ENCODE results near the gene DOCK11. TPM values are rescaled to one million over a fixed set of nuclear protein-coding genes. Genes with fewer than 3 reads are reported as not detected.

DOCK11 gene
- total and polyA plus RNA-seq, 2 donors from 2014 or later: 11.4 to 49.5 TPM

DNA sequence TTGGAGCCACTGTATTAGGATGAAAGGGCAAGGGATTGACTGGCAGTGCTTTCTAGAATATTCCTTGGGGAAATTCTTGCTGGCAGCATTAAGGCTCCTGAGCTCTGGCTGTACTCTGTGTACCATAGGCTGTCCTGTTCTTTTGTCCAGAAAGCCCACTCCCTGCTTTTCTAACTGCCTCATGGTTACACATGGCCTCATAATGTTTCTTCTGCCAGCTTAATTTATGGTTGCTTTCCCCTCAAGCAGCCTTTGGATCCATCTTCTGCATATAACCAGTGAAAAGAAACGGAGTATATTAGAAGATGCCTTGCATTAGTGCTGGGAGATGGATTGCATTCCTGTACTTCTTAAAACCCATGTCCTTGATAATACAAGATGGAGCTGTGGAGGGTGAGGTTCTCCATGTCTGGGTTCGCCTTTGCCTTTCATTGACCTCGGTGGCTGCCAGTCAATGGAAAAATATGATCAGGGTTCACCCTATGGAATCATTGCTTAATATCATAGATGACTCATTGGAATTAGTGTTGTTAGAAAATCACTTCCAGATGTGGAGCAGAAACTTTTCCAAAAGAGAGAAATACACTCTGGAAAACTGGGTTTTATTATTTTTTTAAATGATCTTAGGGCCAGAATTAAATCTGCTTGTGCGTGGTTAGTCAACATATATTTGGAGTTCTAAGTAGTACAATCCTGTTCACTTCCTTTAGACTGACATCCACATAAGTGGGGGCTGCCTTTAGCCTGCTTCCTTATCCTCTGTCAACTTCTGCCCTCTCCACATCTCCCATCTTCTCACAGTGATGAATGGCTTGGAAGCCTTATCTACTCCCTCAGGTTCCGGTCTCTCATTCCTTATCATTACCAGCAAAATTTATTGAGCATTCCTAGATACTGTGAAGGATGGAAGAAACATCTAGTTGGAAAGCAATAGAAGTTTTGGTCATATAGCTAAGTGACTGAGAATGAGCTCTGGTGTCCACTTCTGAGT is 24.9 kb downstream of the DOCK11 start:
- no peaks in the 10 kb centered on the region for H3K4me1 ChIP-seq (ENCODE audit: control insufficient read depth in 2 of 3, insufficient read depth in 2 of 3, low read depth in 1 of 3, low read length in 3 of 3)
- H3K9me3 ChIP-seq (ENCODE audit: control insufficient read depth in 2 of 3, insufficient read depth in 1 of 3, low read length in 3 of 3): no peaks in the 10 kb centered on the region
- TF ChIP-seq, protein P1, sequence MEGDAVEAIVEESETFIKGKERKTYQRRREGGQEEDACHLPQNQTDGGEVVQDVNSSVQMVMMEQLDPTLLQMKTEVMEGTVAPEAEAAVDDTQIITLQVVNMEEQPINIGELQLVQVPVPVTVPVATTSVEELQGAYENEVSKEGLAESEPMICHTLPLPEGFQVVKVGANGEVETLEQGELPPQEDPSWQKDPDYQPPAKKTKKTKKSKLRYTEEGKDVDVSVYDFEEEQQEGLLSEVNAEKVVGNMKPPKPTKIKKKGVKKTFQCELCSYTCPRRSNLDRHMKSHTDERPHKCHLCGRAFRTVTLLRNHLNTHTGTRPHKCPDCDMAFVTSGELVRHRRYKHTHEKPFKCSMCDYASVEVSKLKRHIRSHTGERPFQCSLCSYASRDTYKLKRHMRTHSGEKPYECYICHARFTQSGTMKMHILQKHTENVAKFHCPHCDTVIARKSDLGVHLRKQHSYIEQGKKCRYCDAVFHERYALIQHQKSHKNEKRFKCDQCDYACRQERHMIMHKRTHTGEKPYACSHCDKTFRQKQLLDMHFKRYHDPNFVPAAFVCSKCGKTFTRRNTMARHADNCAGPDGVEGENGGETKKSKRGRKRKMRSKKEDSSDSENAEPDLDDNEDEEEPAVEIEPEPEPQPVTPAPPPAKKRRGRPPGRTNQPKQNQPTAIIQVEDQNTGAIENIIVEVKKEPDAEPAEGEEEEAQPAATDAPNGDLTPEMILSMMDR (IDR thresholded peaks at IDR 0.05; ENCODE audit: borderline replicate concordance, extremely low read depth, insufficient read depth): no peak
- FAIRE-seq (no peak), DNase-seq (no peak)
- intact Hi-C loops (cut with DNase I): no loop called here
- no peak overlapping the region for H3K27ac ChIP-seq (ENCODE audit: low read depth in 2 of 2, low read length in 2 of 2)
- no peaks in the 10 kb centered on the region for H3K27me3 ChIP-seq (ENCODE audit: control insufficient read depth, insufficient read depth, low read length)
- H3K4me3 ChIP-seq (ENCODE audit: low read length in 3 of 3): no peak overlapping the region
- no peak overlapping the region for H3K9ac ChIP-seq (ENCODE audit: low read length in 3 of 3)
- H3K36me3 ChIP-seq (ENCODE audit: control insufficient read depth in 2 of 3, insufficient read depth in 3 of 3, low read length in 3 of 3): no peaks in the 10 kb centered on the region

DNA sequence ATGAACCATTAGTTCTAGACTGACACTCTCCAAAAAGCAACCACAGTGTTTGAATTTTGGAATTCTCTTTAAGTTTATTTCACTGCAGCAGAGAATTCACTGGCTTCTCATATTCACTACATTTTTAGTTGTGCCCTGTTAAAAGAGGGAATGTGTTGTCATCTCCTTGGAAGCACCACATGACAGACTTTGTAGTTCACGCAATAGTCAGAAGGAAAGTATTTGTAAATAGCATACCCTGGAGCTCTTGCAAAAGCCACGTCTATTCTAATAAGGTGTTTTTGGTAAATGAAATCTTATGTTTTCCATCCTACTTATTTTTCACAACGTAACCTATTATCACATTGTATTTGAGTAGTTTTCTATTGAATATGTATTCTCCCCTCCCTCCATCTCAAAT is 25.8 kb downstream of the DOCK11 start:
- no peak overlapping the region for H3K9ac ChIP-seq (ENCODE audit: low read length in 3 of 3)
- H3K9me3 ChIP-seq (ENCODE audit: control insufficient read depth in 2 of 3, insufficient read depth in 1 of 3, low read length in 3 of 3): no peaks in the 10 kb centered on the region
- no peak for DNase-seq
- no peaks in the 10 kb centered on the region for H3K36me3 ChIP-seq (ENCODE audit: control insufficient read depth in 2 of 3, insufficient read depth in 3 of 3, low read length in 3 of 3)
- FAIRE-seq: no peak
- H3K4me1 ChIP-seq (ENCODE audit: control insufficient read depth in 2 of 3, insufficient read depth in 2 of 3, low read depth in 1 of 3, low read length in 3 of 3): no peaks in the 10 kb centered on the region
- H3K4me3 ChIP-seq (ENCODE audit: low read length in 3 of 3): no peak overlapping the region
- TF ChIP-seq, protein P1 (IDR thresholded peaks at IDR 0.05; ENCODE audit: borderline replicate concordance, extremely low read depth, insufficient read depth): no peak
- intact Hi-C loops (cut with DNase I): no loop called here
- H3K27me3 ChIP-seq (ENCODE audit: control insufficient read depth, insufficient read depth, low read length): no peaks in the 10 kb centered on the region
- no peak overlapping the region for H3K27ac ChIP-seq (ENCODE audit: low read depth in 2 of 2, low read length in 2 of 2)

DNA sequence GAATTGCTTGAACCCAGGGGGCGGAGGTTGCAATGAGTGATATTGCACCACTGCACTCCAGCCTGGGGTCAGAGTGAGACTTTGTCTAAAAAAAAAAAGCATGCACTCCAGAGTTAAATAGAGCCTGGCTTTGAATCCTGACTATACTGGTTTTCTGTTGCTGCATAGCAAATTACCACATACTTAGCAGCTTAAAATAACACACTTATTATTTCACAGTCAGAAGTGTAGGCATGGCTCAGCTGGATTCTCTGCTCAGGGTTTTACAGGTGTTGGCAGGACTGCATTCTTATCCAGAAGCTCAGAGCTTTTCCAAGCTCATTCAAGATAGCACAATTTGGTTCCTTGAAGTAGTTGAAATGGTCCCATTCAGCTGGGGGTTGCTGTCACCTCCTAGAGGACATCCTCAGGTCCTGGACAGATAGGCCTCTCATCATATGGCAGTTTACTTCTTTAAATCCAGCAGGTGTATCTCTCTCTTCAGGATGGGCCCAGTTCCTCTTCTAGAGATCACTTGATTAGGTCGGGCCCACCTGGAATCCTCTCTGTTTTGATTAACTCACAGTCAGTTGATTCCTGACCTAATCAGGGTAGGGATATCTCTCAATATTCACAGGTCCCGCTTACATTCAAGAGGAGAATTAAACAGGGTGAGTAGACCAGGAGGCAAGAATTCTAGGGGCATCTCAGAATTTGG is 26.8 kb downstream of the DOCK11 start:
- intact Hi-C loops (cut with DNase I): no loop called here
- Histone ChIP-seq H3K4me3 (ENCODE audit: low read length in 3 of 3) (no peak overlapping the region), H3K27ac (ENCODE audit: low read depth in 2 of 2, low read length in 2 of 2) (no peak overlapping the region), H3K27me3 (ENCODE audit: control insufficient read depth, insufficient read depth, low read length) (no peaks in the 10 kb centered on the region), H3K4me1 (ENCODE audit: control insufficient read depth in 2 of 3, insufficient read depth in 2 of 3, low read depth in 1 of 3, low read length in 3 of 3) (no peaks in the 10 kb centered on the region), H3K9ac (ENCODE audit: low read length in 3 of 3) (no peak overlapping the region), H3K36me3 (ENCODE audit: control insufficient read depth in 2 of 3, insufficient read depth in 3 of 3, low read length in 3 of 3) (no peaks in the 10 kb centered on the region), H3K9me3 (ENCODE audit: control insufficient read depth in 2 of 3, insufficient read depth in 1 of 3, low read length in 3 of 3) (no peaks in the 10 kb centered on the region)
- FAIRE-seq: no peak
- no peak for DNase-seq
- TF ChIP-seq, protein P1 (IDR thresholded peaks at IDR 0.05; ENCODE audit: borderline replicate concordance, extremely low read depth, insufficient read depth): no peak
